HG03060 (cell line): ENCODE data around the gene TPST2.
"Not testable (repeated sequence)": the region's sequence is repeated elsewhere in the genome, so short reads cannot be mapped to it uniquely, and the experiment has no call there.

ENCODE experiments used
- ATAC-seq: cut with Tn5 transposase; IDR thresholded peaks from one replicate; pipeline ENCODE4 v1.9.1; 2021; ENCODE audit warnings: low read depth, moderate number of reproducible peaks; ENCODE audit not compliant: unreplicated experiment

The TPST2 gene

GRCh38 chr22:26589845-26590736, at the start of gene TPST2:
TPST2 (minus strand) TSS chr22:26590132; CDS start chr22:26541630, 48,502 bp downstream.
- no peak for ATAC-seq

DNA sequence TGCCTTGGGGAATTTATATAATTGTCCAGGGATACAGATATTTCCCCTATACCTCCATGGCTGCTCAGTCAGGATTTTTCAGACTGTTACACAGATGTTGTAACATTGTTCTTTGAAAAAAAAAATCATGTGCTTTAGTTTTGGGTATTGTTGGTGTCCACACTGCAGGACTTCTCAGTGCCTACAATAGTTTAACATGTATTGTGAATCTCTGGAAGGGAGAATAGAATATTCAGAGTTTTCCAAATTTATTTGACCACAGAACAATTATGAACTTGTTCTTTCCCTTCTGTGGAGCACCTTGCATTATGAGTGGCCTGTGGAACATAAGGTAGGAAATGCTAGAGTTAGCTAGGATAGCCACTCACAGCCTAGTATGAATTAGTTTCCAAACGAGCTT, 46.4 kb upstream of the TPST2 start:
- ATAC-seq: no peak

DNA sequence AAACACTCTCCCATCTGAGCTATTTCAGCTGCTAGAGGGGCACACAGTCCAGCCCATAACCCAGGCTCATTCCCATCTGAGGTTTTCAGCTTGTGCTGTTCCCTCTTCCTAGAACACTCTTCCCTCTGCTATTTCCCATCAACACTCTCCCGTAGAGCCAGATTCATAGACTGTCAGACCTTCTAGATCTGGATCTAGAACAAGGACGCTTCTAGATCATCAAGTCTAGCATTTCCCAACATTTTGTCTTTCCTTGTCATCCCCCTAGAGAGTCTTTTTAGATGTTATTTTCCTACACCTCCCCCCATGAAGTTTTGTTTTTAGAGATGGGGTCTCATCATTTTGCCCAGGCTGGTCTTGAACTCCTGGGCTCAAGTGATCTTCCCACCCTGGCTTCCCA, 45.2 kb upstream of the TPST2 start:
- no peak for ATAC-seq

GRCh38 chr22:26634189-26634588, 44.3 kb upstream of the TPST2 start:
- no peak for ATAC-seq

- ATAC-seq: no peak
These were observed 42.7 kb upstream of the TPST2 start for GRCh38 chr22:26632422-26633155.

GRCh38 chr22:26631282-26631681, 41.4 kb upstream of the TPST2 start:
- ATAC-seq: no peak

GRCh38 chr22:26629988-26630761, 40.2 kb upstream of the TPST2 start:
- ATAC-seq: no peak

DNA sequence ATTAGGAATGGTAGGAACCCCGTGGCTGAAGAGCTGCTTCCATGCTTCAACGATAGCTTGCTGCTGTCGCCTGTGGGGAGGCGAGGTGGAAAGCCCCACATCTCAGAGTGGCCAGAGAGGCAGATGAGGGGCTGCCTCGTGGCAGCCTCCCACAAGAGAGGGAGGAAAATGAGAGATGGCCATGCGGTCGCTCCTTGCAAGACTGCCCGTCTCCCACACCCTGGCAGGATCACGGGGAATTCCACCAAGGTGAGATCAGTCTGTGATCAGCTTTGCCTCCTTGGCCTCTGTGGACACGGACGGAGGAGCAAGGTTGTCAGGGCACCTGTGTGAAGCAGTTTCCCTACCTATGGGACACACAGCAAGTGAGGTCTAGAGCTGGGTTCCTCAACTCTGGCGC, 34.9 kb upstream of the TPST2 start:
- ATAC-seq: no peak

DNA sequence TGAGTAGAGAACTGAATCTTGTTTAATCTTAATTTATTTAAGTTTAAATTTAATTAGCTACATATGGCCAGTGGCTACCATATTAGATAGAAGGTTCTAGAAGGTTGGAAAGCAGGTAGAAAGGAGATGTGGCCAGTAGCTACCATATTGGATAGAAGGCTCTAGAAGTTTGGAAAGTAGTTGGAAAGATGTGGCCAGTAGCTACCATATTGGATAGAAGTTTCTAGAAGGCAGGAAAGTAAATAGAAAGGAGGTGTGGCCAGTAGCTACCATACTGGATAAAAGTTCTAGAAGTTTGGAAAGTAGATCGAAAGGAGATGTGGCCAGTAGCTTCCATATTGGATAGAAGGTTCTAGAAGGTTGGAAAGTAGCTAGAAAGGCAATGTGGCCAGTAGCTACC, 34.1 kb upstream of the TPST2 start:
- no peak for ATAC-seq

DNA sequence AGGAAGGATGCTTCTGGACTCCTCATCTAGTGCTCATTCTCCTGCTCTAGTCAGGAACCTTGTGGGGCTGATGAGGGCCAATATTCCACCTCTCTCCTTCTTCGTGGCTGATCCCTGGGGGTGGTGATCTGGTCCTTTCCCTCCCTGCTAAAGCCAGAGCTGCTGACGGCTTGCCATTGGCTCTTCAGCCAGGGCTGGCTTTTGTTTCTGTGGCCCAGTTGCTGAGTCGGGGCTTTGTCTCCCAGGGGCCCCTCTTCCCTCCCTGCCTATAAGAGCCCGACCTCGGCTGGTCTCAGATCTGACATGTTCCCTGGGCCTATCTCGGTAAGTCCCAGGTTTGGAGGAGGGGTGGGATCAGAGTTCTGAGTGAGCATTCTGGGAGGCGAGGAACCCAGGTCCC, 31.7 kb upstream of the TPST2 start, which contains the start of gene CRYBA4:
TSS of gene CRYBA4 (plus strand) at position 301 of the 400 bp plus-strand sequence. CDS start 634 bp downstream, outside the sequence.
- ATAC-seq: no peak

DNA sequence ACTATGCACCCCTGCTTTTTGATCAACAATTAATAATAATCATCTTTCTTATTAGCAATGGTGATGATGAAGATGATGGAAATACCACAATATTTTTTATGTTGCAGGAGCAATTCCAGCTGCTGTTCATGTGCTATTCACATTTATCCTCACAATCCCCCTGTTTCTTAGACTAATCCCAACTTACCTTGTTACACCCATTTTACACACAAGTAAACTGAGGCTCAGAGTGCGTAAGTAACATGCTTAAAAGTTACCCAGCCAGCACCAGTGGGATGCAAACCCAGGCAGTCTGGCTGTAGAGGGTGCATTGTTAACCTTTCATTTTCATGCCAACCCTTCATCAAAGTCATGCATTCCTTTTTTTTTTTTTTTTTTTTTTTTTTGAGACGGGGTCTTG, 30.3 kb upstream of the TPST2 start:
- ATAC-seq: no peak

GRCh38 chr22:26619510-26619909, 29.6 kb upstream of the TPST2 start:
- ATAC-seq: no peak

GRCh38 chr22:26618455-26618854, 28.5 kb upstream of the TPST2 start:
- ATAC-seq: no peak

DNA sequence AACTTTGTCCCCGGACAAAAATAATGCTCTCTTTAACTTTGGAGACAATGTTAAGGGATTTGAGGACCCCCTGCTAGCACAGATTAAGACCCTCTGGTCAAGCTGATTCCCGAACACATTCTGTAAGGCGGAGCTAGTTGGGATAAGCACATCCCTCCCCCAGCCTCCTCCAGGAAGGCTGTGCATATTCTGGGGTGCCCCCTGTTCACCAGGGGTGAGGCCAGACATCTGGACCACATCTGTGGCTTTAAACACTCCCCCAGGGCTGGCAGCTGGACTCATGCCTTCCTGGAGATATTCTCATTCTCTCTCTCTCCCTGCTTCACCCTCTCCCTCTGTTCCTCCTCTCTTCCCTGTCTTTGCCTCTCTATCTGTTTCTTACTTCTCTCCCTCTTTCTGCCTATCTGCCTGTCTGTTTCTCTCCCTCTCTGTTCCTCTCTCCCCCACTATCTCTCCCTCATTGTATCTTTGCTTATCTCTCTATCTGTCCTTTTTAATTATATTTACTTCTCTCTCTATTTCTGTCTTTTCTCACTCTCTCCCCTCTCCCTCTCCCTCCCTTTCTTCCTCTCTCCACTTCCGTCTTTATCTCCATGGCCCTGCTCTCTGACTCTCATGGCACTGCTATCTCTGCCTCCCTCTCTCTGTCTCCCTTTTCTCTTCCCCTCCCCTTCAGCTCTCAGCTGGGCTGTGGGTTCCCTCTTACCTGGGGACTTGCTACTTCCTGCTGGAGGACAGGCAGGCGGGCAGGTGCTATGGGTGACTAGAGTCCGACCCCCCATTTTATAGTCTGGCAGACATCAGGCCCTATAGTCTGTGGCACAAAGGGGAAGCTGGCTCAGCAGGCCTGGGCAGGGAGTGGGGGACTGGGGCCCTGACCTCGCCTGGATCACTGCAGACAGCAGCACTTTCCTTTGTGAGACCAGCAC, 27.6 kb upstream of the TPST2 start, which contains the start of gene CRYBB1:
TSS of gene CRYBB1 (minus strand) at position 757 of the 929 bp plus-strand sequence. CDS start 1,708 bp downstream, outside the sequence.
- no peak for ATAC-seq

- ATAC-seq: no peak
These were observed 26.7 kb upstream of the TPST2 start for GRCh38 chr22:26616650-26617049.

- ATAC-seq: no peak
These were observed 26.0 kb upstream of the TPST2 start for GRCh38 chr22:26615830-26616435.

DNA sequence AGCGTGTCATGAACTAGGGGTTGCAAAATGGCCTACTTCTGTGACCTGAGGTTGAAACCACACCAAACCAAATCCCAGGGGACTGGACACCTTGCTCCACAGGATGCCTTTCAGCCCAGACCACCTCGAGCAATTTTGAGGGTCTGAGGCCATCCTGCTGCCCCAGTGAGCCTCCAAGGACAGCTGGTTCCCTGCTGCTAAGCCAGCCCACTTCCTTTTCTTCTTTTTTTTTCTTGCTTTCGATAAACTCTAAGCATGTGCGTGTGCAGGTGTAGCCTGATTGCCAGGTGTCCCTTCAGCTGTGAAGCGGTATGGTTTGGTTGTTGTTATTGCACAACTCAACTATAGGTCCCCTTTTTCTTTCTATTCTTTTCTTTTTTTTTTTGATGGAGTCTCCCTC, 25.2 kb upstream of the TPST2 start:
- ATAC-seq: no peak

GRCh38 chr22:26614322-26614721, 24.4 kb upstream of the TPST2 start:
- no peak for ATAC-seq

GRCh38 chr22:26613753-26614152, 23.8 kb upstream of the TPST2 start:
- ATAC-seq: not testable (repeated sequence)
